Astrocyte of the cerebellum (primary cell): ENCODE data around the gene CLSTN2.

Experiments used
- DNase-seq: peaks from one replicate; pipeline ENCODE4 v3.0.0-alpha.2; 2011; ENCODE audit warnings: low read depth
- H3K4me3 ChIP-seq: 2 replicates; pipeline ENCODE4 v1.5.1; 2011; ENCODE audit warnings: mild to moderate bottlenecking, low read depth, low read length, moderate library complexity
- CTCF ChIP-seq: IDR thresholded peaks from 2 replicates; pipeline ENCODE4 v1.5.1; 2012; ENCODE audit warnings: low read length, low read depth, moderate library complexity, mild to moderate bottlenecking; ENCODE audit errors: missing control alignments
- in situ Hi-C: cut with HindIII; loops from 2 replicates; pipeline ENCODE4 v1.10.0; 2017; ENCODE audit warnings: low sequenced_read_pairs

CLSTN2 gene

GRCh38 chr3:140135461-140135860, 200.5 kb downstream of the CLSTN2 start:
- no peak for DNase-seq
- H3K4me3 ChIP-seq, result no peak overlapping the region
- no peak for TF ChIP-seq CTCF
- in situ Hi-C loops, result no loop called here

- H3K4me3 ChIP-seq, result no peak overlapping the region
- in situ Hi-C loops, result no loop called here
- DNase-seq, result no peak
- no peak for TF ChIP-seq CTCF
Observed at GRCh38 chr3:140143367-140144069, 208.5 kb downstream of the CLSTN2 start.

- no peak for DNase-seq
- in situ Hi-C loops, result no loop called here
Observed at GRCh38 chr3:140145528-140145927, 210.5 kb downstream of the CLSTN2 start.

GRCh38 chr3:140146668-140147067, 211.7 kb downstream of the CLSTN2 start:
- no peak for DNase-seq
- no peak overlapping the region for H3K4me3 ChIP-seq
- TF ChIP-seq CTCF, result no peak
- in situ Hi-C loops, result no loop called here

More at GRCh38 chr3:140145528-140145927, 210.5 kb downstream of the CLSTN2 start:
- H3K4me3 ChIP-seq, result no peak overlapping the region
- no peak for TF ChIP-seq CTCF

- DNase-seq, result no peak
- in situ Hi-C loops, result no loop called here
- no peak for TF ChIP-seq CTCF
- H3K4me3 ChIP-seq, result no peak overlapping the region
Observed at GRCh38 chr3:140147965-140148490, 213.0 kb downstream of the CLSTN2 start.

GRCh38 chr3:140148824-140149390, 213.9 kb downstream of the CLSTN2 start:
- in situ Hi-C loops, result no loop called here
- H3K4me3 ChIP-seq, result no peak overlapping the region
- DNase-seq, result no peak
- TF ChIP-seq CTCF, result no peak
